Liver (tissue), 3 donors: ENCODE results near the gene CIZ1.

Source experiments
- EGR1 ChIP-seq, 2 donors: IDR thresholded peaks; 2 replicates each; pipeline ENCODE4 v1.6.1; 2016 to 2018; ENCODE audit warnings: antibody characterized with exemption in 2 of 2, low read depth in 2 of 2
- FOXA1 ChIP-seq: IDR thresholded peaks from 2 replicates; pipeline ENCODE4 v1.6.1; 2016; ENCODE audit warnings: antibody characterized with exemption
- GABPA ChIP-seq, 2 donors: IDR thresholded peaks in 1 of 2; conservative IDR thresholded peaks in 1 of 2; 2 replicates each; pipeline ENCODE4 v1.6.1; 2016; ENCODE audit warnings: antibody characterized with exemption in 2 of 2, mild to moderate bottlenecking in 1 of 2, moderate library complexity in 1 of 2
- JUND ChIP-seq, 2 donors: IDR thresholded peaks; 2 replicates each; pipeline ENCODE4 v1.6.1; 2016; ENCODE audit warnings: antibody characterized with exemption in 2 of 2
- RAD21 ChIP-seq, 2 donors: IDR thresholded peaks; 2 replicates each; pipeline ENCODE4 v1.6.1; 2016; ENCODE audit warnings: antibody characterized with exemption in 2 of 2, mild to moderate bottlenecking in 2 of 2
- RXRA ChIP-seq, 2 donors: IDR thresholded peaks; 2 replicates each; pipeline ENCODE4 v1.6.1; 2017 to 2018; ENCODE audit warnings: antibody characterized with exemption in 2 of 2, mild to moderate bottlenecking in 1 of 2
- SP1 ChIP-seq: IDR thresholded peaks from 2 replicates; pipeline ENCODE4 v1.6.1; 2018; ENCODE audit warnings: antibody characterized with exemption, mild to moderate bottlenecking
- TAF1 ChIP-seq: conservative IDR thresholded peaks from 2 replicates; pipeline ENCODE4 v1.6.1; 2016; ENCODE audit warnings: antibody characterized with exemption, mild to moderate bottlenecking
- YY1 ChIP-seq: IDR thresholded peaks from 2 replicates; pipeline ENCODE4 v1.6.1; 2016; ENCODE audit warnings: antibody characterized with exemption, mild to moderate bottlenecking
- TF ChIP-seq, protein P1 (sequence below): fragments of 150-350 bp; IDR thresholded peaks from 2 replicates; pipeline ENCODE4 v1.5.1; 2017; ENCODE audit warnings: improper control_type of control experiment, low read depth, low read length; ENCODE audit not compliant: missing input control
- TF ChIP-seq, protein P2 (sequence below): IDR thresholded peaks from 2 replicates; pipeline ENCODE4 v1.6.1; 2016; ENCODE audit warnings: antibody characterized with exemption
- TF ChIP-seq, protein P3 (sequence below): IDR thresholded peaks from 2 replicates; pipeline ENCODE4 v1.6.1; 2016; ENCODE audit warnings: antibody characterized with exemption, mild to moderate bottlenecking
- TF ChIP-seq, protein P4 (sequence below): IDR thresholded peaks from 2 replicates; pipeline ENCODE4 v1.6.1; 2016; ENCODE audit warnings: antibody characterized with exemption
- TF ChIP-seq, protein P5 (sequence below): IDR thresholded peaks from 2 replicates; pipeline ENCODE4 v1.6.1; 2016; ENCODE audit warnings: antibody characterized with exemption
- donor health status: healthy.
- donor health status: healthy.

DNA sequence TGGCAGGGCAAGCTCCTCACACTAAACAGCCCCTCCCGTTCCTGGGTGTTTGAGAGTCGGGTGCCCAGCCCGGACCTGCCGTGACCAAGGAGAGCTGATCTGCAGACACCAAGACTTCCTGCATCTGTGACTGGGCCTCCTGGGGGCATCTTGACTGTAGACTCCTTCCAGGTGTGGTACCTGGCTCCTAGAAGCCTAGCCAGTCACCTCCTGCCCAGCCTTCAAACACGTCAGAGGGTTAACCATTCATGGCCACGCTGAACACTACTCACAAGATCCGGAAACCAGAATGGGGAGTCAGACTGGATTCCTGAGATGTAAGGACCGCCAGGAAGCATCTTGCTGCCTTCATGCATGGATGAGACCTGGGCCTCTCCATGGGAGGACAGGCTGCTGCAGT, 45.8 kb downstream of the CIZ1 start:
- TF ChIP-seq, protein P1, sequence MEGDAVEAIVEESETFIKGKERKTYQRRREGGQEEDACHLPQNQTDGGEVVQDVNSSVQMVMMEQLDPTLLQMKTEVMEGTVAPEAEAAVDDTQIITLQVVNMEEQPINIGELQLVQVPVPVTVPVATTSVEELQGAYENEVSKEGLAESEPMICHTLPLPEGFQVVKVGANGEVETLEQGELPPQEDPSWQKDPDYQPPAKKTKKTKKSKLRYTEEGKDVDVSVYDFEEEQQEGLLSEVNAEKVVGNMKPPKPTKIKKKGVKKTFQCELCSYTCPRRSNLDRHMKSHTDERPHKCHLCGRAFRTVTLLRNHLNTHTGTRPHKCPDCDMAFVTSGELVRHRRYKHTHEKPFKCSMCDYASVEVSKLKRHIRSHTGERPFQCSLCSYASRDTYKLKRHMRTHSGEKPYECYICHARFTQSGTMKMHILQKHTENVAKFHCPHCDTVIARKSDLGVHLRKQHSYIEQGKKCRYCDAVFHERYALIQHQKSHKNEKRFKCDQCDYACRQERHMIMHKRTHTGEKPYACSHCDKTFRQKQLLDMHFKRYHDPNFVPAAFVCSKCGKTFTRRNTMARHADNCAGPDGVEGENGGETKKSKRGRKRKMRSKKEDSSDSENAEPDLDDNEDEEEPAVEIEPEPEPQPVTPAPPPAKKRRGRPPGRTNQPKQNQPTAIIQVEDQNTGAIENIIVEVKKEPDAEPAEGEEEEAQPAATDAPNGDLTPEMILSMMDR: no peak
- TF ChIP-seq GABPA (IDR thresholded peaks at IDR 0.05 in 1 of 2, conservative IDR thresholded peaks at IDR 0.05 in 1 of 2) (no peak), TAF1 (no peak), JUND (IDR thresholded peaks at IDR 0.05) (no peak), RXRA (IDR thresholded peaks at IDR 0.05) (no peak), RAD21 (IDR thresholded peaks at IDR 0.05) (no peak), SP1 (no peak), YY1 (no peak), FOXA1 (no peak), EGR1 (IDR thresholded peaks at IDR 0.05; ENCODE audit: low read depth in 2 of 2) (no peak)
- TF ChIP-seq, protein P2, sequence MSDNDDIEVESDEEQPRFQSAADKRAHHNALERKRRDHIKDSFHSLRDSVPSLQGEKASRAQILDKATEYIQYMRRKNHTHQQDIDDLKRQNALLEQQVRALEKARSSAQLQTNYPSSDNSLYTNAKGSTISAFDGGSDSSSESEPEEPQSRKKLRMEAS: no peak
- TF ChIP-seq, protein P3, sequence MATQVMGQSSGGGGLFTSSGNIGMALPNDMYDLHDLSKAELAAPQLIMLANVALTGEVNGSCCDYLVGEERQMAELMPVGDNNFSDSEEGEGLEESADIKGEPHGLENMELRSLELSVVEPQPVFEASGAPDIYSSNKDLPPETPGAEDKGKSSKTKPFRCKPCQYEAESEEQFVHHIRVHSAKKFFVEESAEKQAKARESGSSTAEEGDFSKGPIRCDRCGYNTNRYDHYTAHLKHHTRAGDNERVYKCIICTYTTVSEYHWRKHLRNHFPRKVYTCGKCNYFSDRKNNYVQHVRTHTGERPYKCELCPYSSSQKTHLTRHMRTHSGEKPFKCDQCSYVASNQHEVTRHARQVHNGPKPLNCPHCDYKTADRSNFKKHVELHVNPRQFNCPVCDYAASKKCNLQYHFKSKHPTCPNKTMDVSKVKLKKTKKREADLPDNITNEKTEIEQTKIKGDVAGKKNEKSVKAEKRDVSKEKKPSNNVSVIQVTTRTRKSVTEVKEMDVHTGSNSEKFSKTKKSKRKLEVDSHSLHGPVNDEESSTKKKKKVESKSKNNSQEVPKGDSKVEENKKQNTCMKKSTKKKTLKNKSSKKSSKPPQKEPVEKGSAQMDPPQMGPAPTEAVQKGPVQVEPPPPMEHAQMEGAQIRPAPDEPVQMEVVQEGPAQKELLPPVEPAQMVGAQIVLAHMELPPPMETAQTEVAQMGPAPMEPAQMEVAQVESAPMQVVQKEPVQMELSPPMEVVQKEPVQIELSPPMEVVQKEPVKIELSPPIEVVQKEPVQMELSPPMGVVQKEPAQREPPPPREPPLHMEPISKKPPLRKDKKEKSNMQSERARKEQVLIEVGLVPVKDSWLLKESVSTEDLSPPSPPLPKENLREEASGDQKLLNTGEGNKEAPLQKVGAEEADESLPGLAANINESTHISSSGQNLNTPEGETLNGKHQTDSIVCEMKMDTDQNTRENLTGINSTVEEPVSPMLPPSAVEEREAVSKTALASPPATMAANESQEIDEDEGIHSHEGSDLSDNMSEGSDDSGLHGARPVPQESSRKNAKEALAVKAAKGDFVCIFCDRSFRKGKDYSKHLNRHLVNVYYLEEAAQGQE: no peak
- TF ChIP-seq, protein P4, sequence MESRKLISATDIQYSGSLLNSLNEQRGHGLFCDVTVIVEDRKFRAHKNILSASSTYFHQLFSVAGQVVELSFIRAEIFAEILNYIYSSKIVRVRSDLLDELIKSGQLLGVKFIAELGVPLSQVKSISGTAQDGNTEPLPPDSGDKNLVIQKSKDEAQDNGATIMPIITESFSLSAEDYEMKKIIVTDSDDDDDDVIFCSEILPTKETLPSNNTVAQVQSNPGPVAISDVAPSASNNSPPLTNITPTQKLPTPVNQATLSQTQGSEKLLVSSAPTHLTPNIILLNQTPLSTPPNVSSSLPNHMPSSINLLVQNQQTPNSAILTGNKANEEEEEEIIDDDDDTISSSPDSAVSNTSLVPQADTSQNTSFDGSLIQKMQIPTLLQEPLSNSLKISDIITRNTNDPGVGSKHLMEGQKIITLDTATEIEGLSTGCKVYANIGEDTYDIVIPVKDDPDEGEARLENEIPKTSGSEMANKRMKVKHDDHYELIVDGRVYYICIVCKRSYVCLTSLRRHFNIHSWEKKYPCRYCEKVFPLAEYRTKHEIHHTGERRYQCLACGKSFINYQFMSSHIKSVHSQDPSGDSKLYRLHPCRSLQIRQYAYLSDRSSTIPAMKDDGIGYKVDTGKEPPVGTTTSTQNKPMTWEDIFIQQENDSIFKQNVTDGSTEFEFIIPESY: no peak
- TF ChIP-seq, protein P5, sequence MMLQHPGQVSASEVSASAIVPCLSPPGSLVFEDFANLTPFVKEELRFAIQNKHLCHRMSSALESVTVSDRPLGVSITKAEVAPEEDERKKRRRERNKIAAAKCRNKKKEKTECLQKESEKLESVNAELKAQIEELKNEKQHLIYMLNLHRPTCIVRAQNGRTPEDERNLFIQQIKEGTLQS: no peak
